Endothelial cell of umbilical vein (primary cell): ENCODE results near the gene SMAD3.

Experiments
- CTCF ChIP-seq, 2 donors: IDR thresholded peaks; 1 replicate in 1 of 2; 2 replicates in 1 of 2; pipeline ENCODE4 v1.5.1; 2011; ENCODE audit warnings: low read length in 2 of 2, mild to moderate bottlenecking in 2 of 2, moderate library complexity in 2 of 2, control low read depth in 1 of 2, inconsistent platforms in 1 of 2, low read depth in 1 of 2; ENCODE audit not compliant: insufficient read depth in 1 of 2; ENCODE audit errors: extremely low read depth in 1 of 2
- EZH2 ChIP-seq: IDR thresholded peaks from 2 replicates; pipeline ENCODE4 v1.6.1; 2012; ENCODE audit warnings: borderline replicate concordance, low read depth, mild to moderate bottlenecking, moderate library complexity, low read length, inconsistent platforms; ENCODE audit not compliant: severe bottlenecking
- JUN ChIP-seq: IDR thresholded peaks from 2 replicates; pipeline ENCODE4 v1.6.1; 2011; ENCODE audit warnings: borderline replicate concordance, low read depth; ENCODE audit not compliant: insufficient read length, insufficient read depth
- MYC ChIP-seq: IDR thresholded peaks from one replicate; pipeline ENCODE4 v1.6.1; 2011; ENCODE audit warnings: mild to moderate bottlenecking, low read depth, low read length
- POLR2A ChIP-seq: IDR thresholded peaks from 2 replicates; pipeline ENCODE4 v1.6.1; 2012; ENCODE audit warnings: low read depth, mild to moderate bottlenecking, control low read depth, low read length

DNA sequence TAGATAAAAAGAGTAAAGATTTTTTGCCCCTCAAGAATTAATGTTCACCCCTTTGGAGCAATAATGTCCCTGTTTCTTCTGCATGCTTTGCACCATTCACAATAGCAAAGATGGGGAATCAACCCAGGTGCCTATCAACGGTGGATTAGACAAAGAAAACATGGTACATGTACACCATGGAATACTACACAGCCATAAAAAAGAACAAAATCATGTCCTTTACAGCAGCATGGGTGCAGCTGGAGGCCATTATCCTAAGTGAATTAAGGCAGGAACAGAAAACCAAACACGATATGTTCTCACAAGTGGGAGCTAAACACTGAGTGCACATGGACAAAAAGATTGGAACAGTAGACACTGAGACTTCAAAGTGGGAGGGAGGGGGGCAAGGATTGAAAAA, 153.9 kb downstream of the SMAD3 start:
- TF ChIP-seq CTCF (IDR thresholded peaks at IDR 0.05; ENCODE audit: extremely low read depth in 1 of 2, insufficient read depth in 1 of 2, low read depth in 1 of 2, low read length in 2 of 2) (no peak), EZH2 (no peak), POLR2A (no peak), MYC (no peak), JUN (no peak)
